NCI-H2107 treated with DMSO at 0.1 percent for 48 hours (cell line): ENCODE results near the gene PTDSS2.

Source experiments
- DNase-seq: peaks from one replicate; lab custom pipeline; 2025; ENCODE audit not compliant: unreplicated experiment; lab: John Stamatoyannopoulos, UW

Gene PTDSS2

DNA sequence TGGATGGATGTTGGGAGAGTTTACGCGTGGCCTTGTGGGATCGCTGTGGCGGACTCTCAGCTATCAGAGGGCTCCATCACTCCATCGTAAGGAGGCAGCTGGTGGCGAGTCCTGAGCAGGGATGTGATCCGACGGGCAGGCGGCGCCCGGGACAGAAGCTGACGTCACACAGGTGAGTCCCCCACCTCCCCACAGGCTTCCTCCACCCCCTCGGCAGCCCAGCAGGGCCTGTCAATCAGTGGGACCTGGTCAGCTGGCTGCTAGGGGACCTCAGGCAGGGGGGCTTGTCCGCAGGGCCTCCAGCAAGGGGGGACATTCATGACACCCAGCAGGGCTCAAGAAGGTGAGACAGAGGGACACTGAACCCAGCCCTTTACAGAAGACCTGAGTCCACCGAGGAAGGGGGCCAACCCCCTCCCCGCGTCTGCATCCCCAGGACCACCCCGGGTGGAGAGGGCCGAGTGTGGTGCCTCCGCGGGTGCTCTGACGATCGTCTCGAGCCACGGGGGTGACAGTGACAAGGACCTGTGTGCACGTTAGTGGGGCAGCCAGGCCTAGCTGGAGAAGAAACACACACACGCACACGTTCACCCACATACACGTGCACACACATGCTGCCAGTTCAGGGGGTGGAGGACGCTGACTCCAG, 78.2 kb downstream of the PTDSS2 start:
- DNase-seq: no peak

DNA sequence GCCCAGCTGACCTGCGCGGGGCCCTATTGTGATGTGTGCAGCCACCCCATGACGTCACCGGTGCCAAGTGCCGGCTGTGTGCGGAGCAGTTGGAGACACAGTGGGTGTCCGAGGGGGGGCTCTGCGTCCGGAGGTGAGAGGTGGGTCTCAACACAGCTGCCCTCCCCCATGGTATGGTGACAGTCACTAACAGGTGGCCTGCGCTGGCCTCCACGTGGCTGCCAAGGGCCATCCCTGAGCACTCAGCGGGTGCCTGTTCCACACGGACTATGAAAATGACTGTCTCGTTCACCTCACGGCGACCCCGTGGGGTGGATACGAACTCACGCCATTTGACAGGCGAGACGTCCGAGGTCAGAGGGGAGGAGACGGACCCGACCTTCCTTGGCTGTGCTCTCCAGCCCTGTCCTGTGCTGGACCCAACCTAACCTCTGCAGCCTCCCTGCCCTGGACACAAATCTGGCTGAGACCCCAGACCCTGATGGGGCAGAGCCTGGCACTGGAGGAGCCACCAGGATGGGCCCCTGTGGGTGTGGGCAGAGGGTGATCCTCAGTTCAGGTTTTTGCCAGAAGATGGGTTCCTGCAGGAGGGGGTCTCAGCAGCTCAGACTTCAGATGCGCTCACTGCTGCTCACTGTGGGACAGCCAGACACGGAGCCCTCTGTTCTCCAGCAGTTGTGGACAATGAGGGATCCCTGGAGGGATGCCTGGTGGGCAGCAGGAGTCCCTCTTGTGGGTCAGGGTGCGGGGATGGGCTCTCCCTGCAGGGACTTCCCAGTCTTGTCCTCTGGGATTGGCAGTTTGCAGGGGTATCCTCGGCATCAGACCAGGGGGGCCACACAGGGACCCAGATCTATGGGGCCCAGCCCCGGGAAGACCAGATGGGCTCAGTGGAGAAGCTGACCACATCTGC, 79.0 kb downstream of the PTDSS2 start:
- no peak for DNase-seq

DNA sequence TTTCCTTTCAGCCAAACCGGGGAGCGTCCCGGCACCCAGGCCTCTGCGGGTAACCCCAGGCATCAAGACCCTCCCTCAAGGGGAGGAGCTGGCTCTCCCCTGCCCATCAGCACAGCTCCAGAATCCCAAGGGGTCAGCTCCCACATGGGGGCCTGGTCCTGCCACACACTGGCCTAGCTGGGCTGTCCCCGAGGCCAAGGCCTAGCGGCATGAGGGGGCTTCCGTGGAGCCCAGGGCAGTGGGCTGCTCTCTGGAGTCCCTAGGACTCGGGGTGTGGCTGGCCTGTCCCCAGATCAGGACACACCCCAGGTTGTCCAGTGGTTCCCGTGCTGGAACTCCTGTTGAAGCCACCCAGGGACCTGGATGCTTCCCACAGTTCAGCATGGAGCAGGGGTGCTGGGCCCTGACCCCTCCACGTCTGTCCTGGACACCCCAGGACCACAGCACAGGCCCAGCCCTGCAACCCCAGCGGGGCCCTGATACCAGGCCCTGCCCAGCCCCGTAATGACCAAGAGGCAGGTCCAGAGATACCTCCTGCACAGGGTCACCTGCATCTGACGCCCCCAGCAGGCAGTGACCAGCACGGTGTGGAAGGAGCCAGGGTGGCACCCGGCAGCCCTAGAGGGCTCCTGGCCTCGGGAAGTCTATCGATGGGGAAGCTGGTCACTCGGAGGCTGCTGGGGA, 79.8 kb downstream of the PTDSS2 start:
- no peak for DNase-seq

DNA sequence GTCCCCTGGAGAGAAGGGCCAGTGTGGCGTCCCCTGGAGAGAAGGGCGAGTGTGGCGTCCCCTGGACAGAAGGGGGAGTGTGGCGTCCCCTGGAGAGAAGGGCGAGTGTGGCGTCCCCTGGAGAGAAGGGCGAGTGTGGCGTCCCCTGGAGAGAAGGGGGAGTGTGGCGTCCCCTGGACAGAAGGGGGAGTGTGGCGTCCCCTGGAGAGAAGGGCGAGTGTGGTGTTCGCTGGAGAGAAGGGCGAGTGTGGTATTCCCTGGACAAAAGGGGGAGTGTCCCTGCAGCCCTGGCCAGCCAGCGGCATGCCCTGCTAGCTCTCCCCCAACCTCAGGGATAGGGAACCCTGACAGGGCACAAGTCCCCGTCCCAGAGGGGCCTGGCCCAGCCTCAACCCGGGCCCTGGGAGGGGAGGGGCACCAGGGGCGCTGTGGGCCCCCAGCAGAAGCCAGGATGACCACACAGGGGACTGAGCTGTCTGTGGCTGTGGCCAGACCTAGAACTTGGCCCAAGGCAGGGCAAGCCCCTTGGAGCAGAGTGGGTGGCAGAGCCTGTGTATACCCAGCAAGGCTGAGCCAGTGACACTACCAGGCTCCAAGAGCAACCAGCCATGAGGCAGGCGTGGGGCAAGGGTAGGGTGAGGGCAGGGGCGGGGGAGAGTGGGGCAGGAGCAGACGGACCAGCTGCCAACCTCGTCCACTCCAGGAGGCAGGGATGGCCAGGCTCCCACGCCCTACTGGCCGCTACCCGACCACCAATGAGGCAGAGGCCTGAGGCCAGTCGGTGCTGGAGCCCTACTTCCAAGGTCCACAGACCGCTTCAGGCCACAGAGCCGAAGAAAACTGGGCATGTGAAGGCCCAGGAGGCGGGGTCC, 81.1 kb downstream of the PTDSS2 start:
- no peak for DNase-seq

DNA sequence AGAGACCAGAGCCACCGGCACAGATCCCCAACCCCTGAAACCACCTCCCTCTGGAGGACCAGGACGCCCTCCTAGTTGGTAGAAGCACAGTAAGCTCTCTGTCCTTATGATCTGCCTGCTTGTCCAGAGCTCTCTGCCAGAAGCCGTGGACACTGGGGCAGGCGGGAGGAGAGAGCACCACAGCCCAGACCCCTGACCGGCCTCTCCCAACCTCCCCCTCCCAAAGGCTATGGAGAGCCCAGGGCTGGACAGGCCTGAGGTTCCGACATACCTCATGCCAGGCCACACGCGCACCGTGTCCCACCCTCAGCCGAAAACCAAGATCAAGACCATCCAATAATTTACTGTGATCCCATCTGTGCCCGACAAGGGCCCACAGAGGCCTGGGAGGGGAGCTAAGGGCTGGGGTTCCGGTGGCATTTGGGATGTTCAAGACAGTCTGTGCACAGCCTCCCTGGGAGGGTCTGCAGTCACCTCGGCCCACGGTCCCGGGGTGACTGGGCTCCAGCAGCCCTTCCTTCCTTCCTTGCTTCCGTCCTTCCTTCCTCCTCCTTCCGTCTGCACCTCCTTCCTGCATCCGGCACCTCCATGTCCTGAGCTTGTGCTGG, 81.9 kb downstream of the PTDSS2 start:
- no peak for DNase-seq

DNA sequence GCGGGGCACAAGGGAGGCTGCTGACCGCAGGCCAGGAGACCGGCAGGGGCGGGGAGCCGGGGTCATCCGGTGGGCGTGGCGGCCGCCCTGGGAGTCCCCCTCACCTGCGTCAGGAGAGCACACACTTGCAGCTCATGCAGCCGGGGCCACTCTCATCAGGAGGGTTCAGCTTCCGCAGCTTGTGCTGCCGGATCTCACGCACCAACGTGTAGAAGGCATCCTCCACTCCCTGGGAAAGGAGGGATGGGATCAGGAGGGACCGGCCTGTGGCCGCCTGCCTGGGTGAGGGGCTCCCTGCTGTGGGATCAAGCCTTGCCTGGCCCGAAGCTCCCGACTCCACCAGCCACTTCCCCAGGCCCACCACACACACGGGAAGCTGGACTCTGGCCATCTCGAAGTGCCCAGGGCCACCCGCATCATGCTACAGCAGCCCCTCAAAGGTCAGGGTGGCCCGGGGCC, 82.5 kb downstream of the PTDSS2 start:
- DNase-seq: no peak

DNA sequence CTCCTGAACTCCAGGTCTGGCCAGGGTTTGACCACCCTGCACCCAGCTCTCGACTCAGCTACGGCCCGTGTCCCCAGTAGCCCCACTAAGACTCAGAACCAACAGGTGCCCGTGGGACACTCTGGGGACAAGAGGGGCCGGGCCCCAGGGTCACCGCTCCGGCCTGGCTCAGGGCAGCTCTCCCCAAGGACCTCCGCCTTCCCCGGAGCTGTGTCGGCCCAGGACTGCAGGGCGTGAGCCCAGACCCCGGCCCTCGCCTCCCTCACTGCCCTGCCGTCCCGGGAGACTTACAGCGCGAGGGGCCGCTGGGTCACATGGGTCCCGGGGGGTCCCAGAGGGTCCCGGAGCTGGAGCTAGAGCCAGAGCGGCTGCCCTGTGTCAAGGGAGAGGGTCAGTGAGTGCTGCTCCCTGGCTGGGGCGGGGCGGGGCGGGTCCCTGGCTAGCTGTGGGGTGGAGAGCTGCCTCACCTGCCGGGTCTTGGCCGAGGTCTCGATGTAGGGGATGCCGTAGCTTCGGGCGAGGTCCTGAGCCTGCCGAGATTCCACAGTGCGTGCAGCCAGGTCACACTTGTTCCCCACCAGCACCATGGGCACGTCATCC, 83.0 kb downstream of the PTDSS2 start:
- DNase-seq: no peak

DNA sequence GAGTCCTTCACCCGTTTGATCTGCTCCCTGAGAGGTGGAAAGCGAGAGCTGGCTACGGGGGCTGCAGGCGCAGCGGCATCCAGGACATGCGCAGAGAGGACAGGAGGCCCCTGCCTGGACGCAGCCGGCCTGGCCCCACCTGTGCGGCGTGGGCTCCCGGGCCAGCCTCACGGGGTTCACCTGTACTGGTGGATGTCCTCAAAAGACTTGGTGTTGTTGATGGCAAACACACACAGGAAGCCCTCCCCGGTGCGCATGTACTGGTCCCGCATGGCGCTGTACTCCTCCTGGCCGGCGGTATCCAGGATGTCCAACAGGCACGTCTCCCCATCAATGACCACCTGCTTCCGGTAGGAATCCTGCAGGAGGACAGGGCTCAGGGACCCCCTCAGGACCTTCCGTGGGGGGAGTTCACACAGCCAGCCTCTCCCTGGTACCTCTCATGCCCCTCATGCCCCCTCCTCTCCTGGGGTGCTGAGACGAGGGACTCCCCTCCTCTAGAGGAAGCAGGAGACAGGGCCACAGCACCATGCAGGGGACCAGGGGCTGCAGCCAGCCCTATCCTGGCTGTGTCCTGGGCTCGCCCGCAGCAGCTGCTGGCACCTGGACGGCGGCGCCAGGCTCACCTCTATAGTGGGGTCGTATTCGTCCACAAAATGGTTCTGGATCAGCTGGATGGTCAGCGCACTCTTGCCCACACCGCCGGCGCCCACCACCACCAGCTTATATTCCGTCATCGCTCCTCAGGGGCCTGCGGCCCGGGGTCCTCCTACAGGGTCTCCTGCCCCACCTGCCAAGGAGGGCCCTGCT, 83.7 kb downstream of the PTDSS2 start:
- no peak for DNase-seq

DNA sequence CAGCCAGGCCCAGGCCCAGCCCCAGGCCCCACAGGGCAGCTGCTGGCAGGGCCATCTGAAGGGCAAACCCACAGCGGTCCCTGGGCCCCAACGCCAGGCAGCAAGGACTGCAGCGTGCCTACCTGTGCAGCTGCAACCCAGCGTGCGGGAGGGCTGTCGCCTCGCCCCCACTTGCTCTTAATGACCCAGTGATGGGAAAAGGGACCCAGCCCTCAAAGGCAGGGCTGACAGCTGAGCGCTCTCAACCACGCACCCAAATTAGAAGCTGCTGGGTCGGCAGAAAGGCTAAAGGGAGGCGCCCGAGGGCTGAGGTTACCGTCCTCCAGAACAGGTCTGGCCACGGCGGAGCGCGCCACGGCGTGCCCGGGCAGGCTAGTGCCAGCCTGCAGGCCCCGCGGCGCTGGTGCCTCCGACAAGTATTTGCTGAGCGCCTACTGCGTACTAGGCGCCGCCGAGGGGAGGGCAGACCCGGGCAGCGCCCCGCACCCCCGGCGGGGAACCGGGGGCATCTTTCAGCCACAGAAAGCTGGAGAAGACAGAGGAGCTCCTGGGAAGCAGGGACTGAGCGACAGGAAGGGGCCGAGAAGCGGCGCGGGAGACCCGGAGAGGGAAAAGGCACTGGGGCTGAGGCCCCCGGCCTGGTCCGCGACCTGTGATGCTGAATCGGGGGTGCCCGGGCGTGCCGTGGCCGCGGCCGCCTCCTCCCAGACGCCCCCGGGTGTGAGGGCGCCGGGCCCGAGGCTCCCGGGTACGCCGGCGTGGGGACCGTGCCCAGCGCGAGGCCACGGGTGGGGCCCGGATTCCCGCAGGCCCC, 84.5 kb downstream of the PTDSS2 start:
- DNase-seq: no peak

DNA sequence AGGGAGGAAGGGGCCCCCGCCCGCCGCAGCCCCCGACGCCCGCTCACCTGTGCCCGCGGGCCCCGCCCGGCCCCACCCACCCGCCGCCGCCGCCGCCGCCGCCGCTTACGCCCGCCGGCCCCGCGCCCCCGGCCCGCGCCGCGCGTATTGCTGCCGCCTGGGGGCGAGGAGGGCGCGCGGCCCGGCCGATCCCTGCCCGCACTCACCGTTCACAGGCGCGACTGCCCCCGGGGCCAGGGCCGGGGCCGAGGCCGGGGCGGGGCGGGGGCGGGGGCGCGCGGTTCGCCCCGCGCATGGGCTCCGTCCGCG, 85.1 kb downstream of the PTDSS2 start:
- no peak for DNase-seq

DNA sequence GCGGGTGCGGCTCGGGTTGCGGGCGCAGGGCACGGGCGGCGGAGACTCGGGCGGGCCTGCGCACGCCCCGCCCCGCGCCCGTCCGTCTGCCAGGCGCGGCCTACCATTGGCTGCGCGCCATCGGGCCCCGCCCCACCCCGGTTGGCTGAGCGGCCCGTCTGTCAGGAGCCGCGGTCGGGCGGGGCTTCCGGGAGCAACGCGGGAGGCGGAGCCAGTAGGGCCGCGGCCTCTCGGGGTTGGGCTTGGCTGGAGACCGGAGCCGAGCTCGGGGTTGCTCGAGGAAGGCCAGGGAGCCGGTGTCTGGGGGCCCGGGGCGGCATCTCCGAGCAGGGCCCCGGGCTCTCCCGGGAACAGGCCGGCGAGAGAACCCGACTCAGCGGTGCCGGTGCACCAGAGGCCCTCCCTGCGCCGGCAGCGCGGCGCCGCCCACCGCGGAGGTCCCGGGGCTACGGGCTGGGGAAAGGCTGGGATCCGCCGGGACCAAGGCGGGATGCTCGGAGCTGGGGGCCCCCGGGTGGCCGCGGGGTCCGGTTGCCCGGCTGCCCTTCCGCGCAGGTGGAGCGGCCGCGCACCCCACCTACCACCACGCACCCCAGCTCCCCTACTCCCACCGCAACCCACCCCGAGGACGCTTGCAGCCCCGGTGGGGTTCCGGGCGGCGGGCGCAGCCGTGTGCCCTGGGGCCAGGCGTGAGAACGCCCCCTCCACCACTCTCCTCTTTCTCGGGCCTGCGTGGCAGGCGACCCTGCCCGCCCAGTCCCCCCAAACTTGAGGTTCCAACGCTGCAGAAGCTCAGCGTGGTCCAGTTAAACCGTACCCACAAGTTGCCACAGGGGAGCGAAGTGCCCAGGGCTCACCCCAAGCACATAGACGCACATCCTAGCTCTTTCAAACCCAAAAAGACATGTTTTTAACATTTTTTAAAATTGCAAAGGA, 85.7 kb downstream of the PTDSS2 start, which contains the start of gene HRAS:
Gene HRAS, minus strand, starts transcription at position 58 of the 936 bp plus-strand sequence.
- DNase-seq: peak; percentile 79

DNA sequence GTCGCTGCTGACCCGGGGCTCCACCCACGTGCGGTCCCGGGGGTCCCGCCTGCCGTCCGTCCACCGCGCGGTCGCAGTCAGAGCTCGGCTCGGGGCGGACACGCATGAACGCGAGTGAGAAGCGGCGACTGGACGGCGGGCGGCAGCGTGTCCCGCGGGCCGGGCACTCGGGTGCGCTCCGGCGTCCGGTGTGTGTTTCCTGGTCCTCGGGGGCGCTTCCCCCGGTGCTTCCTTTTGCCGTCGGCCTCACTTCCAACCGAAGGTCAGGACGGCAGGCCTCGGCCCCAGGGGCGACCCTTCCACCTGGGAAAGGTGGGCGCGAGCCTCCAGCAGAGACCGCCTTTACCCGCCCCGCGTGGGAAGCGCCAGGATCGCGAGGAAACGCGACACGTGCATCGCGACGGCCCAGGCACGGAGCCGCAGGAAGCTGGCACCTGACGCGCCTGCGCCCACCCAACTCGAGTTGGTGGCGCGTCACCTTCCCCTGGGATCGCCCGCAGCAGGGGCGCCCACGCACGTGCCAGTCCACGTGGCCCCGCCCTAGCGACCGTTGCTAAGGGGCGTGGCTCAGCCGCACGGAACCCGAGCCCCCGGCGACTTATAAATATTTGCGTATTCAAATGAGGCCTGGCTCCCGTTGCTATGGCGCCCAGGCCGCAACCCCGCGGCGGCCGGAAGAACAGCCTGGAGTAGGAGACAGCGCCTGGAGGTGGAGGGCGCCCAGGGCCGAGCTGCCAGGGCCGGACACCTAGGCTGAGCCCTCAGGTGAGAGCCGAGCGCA, 87.0 kb downstream of the PTDSS2 start, which contains the start of gene LRRC56:
Gene LRRC56, plus strand, starts transcription at position 687 of the 781 bp plus-strand sequence. CDS start 3,158 bp downstream, outside the sequence.
- DNase-seq: peak; percentile 68

DNA sequence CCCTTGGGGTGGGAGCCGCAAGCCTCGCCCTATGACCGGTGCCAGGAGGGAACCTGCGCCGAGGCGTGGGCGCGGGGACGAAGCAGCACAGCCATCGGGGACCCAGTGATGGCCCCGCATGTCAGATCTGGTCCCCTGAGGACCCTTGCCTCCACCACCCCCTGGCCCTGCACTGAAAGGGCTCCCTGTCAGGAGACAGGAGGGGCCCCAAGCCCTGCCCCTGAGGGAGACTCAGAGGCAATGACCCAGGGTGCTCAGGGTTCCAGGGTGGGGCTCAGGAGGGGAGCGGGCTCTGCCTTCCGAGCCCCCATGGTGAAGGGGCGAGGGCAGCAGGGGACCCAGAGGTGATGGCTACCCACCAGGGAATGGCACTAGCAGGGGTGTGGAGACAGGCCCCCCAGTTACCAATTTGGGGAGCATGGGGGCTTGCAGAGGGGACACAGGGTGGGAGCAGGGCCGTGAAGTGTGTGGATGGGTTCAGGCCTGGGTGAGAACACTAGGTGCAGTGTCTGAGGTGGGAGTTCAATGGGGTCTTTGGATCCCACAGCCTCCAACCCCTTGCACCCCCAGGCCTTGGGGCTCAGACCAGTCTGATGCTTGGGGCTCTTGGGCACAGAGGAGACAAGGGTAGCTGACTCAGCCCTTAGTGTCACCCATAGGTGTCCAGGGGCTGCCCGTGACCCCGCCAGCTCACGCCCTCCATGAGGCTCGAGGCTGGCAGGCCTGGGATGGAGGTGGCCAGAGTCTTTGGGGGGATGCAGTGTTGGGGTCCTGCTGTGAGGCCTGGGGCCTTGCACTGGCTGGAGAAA, 87.7 kb downstream of the PTDSS2 start:
- no peak for DNase-seq

DNA sequence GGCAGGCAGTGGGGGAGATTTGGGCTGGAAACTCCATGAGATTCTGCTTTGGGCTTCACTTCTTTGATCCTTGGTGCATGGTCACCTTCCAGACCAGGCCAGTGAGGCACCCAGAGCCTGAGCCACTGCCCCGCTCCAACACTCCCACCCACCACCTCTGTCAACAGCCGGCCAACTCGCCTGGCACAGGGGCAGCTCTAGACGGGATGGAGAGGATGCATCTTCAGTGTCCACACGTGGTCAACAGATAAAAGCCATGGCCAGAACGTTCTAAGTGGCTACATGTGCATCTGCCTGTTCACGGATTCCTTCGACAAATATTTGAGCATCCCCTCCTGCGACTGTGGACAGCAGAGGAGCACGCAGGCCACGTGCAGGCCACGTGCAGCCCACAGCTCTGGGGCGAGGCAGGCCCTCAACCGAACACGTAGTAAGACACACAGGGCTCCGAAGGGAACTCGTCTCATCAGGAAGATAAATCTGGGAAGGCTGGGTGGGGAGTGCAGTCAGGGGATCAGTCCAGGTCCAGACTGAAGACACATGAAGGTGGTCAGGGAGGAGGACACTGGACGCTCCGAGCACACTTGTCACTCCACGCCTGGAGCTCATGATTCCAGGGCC, 88.5 kb downstream of the PTDSS2 start:
- DNase-seq: no peak

DNA sequence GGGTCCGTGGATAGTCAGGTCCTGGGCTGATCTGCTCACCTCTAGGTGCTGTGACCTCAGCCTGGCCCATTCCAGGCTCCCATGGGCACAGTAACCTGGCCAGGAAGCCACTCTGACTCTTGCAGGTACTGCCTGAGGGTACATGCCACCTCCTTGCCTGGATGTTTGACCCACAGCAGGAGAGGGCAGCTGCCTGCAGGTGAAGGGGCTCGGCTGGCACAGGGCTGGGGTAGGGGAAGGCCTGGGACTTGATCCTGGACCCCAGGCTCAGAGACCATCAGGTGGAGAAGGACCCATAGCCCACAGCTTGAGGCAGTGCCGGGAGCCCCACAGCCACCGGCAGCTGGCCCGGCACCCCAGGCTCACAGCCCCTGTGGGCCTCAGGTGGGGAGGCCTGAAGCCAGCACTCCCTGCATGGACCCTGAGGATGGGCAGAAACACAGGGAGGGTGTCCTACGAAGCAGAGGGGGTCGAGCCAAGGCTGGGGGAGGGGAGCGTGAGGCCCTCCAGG, 89.9 kb downstream of the PTDSS2 start:
- DNase-seq: no peak
